A549 treated with CpdA at 1 μM for 4 hours (cell line): ENCODE data around the gene GPR179. TPM values are rescaled to one million over a fixed set of nuclear protein-coding genes. Genes with fewer than 3 reads are reported as not detected.

Experiments used
- total RNA-seq: library from RNA; stranded (reverse); fragments of 200-300 nt; extraction: Qiagen RNA extraction; gene quantifications from 5 replicates; pipeline ENCODE4 v1.2.3, GENCODE V29; 2022; ENCODE audit warnings: low read depth

Gene GPR179
- total RNA-seq: 0.03 to 0.08 TPM (median 0.04 TPM) in 4 of 5 replicates, not detected in the other

GRCh38 chr17:38343608-38344419 lies at the start of gene GPR179:
Gene GPR179, minus strand, starts transcription at chr17:38343956. Its CDS starts 167 bp downstream, at chr17:38343789.

GRCh38 chr17:38351412-38352222 lies 7.9 kb upstream of the GPR179 start, which contains the start of gene SOCS7:
Gene SOCS7, plus strand, starts transcription at chr17:38351844. Its CDS starts 209 bp downstream, at chr17:38352053.

GRCh38 chr17:38296834-38297517 lies 46.8 kb downstream of the GPR179 start, which contains the start of gene MRPL45:
Gene MRPL45, plus strand, starts transcription at chr17:38297168. Its CDS starts 16 bp downstream, at chr17:38297184.

Other genes starting within 250 kb of the GPR179 start
- not detected in 5 replicates for gene TBC1D3E, start 216.0 kb downstream of the GPR179 start, total RNA-seq
- gene TBC1D3, start 151.4 kb downstream of the GPR179 start, total RNA-seq: not detected in 5 replicates
- gene MRPL45, start 46.8 kb downstream of the GPR179 start, total RNA-seq: 65.1 to 67.7 TPM (median 67.2 TPM) in 5 replicates
- gene SOCS7, start 7.9 kb upstream of the GPR179 start, total RNA-seq: 12.1 to 17.4 TPM (median 16.1 TPM) in 5 replicates
- gene ARHGAP23, start 84.5 kb upstream of the GPR179 start, total RNA-seq: 36.2 to 48.8 TPM (median 45.9 TPM) in 5 replicates